H1 (cell line): ENCODE data around the gene GNG7.

Source experiments
- CHD2 ChIP-seq: IDR thresholded peaks from 2 replicates; pipeline ENCODE4 v1.6.1; 2012; ENCODE audit warnings: low read length, improper control_type of control experiment
- CTCF ChIP-seq, 3 experiments: IDR thresholded peaks; 1 replicate in 2 of 3; 2 replicates in 1 of 3; pipeline versions ENCODE4 v1.5.1 to v1.6.1; 2011; ENCODE audit warnings: low read length in 3 of 3, mild to moderate bottlenecking in 3 of 3, inconsistent platforms in 2 of 3, low read depth in 1 of 3, moderate library complexity in 1 of 3; ENCODE audit not compliant: insufficient read depth in 1 of 3; ENCODE audit errors: control extremely low read depth in 1 of 3
- EZH2 ChIP-seq: fragments of 200-600 bp; sonication (generic); IDR thresholded peaks from 2 replicates; pipeline ENCODE4 v1.7.1; 2012; ENCODE audit warnings: low read depth, mild to moderate bottlenecking, moderate library complexity, low read length, inconsistent platforms; ENCODE audit not compliant: severe bottlenecking
- GTF2F1 ChIP-seq: IDR thresholded peaks from 2 replicates; pipeline ENCODE4 v1.6.1; 2012; ENCODE audit warnings: low read depth, low read length, improper control_type of control experiment, borderline replicate concordance
- PHF8 ChIP-seq: fragments of 200-600 bp; sonication (generic); conservative IDR thresholded peaks from 2 replicates; pipeline ENCODE4 v1.7.1; 2012; ENCODE audit warnings: low read depth, mild to moderate bottlenecking, inconsistent platforms, low read length, moderate library complexity
- POLR2AphosphoS5 ChIP-seq: IDR thresholded peaks from 2 replicates; pipeline ENCODE4 v1.6.1; 2011; ENCODE audit warnings: low read depth, low read length
- RFX5 ChIP-seq: IDR thresholded peaks from 2 replicates; pipeline ENCODE4 v1.6.1; 2011; ENCODE audit warnings: low read depth, low read length, improper control_type of control experiment, borderline replicate concordance
- SRF ChIP-seq: IDR thresholded peaks from 2 replicates; pipeline ENCODE4 v1.6.1; 2011; ENCODE audit warnings: mild to moderate bottlenecking, low read depth, low read length, moderate library complexity
- TAF1 ChIP-seq: IDR thresholded peaks from 2 replicates; pipeline ENCODE4 v1.6.1; 2011; ENCODE audit warnings: mild to moderate bottlenecking, low read depth, low read length

DNA sequence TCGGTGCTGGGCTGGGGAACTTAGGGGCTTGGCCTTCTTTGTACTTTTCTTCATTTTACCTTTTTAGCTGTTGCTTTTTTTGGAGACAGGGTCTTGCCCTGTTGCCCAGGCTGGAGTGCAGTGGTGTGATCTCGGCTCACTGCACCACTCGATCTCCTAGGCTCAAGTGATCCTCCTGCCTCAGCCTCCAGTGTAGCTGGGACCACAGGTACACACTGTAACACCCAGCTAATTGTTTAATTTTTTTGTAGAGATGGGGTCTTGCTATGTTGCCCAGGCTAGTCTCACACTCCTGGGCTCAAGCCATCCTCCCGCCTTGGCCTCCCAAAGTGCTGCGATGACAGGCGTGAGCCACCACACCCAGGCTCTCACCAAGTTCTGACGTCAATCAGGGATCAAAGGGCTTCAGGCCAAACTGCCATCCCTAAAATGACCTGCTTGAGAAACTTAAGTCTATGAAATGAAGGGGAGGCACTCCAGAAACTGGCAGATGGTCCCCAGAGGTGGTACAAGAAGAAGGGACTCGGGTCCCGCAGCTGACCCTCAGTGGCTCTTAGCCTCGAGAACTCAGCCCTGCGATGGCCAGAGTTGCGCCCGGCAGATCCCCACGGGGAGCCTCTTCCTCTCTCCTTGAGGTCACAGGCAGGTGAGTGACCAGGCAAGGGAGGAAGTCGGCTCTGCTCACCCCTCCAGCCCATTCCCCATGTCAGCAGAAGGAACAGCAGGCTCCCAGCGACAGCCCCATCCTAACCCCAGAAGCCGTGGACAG, 61.7 kb downstream of the GNG7 start:
- TF ChIP-seq PHF8: no peak
- TF ChIP-seq RFX5: no peak
- TF ChIP-seq GTF2F1: no peak
- no peak for TF ChIP-seq SRF
- no peak for TF ChIP-seq CTCF (IDR thresholded peaks at IDR 0.05; ENCODE audit: control extremely low read depth in 1 of 3, insufficient read depth in 1 of 3, low read depth in 1 of 3, low read length in 3 of 3)
- no peak for TF ChIP-seq POLR2AphosphoS5
- TF ChIP-seq CHD2: no peak
- TF ChIP-seq EZH2: no peak
- no peak for TF ChIP-seq TAF1
